GM21381 (cell line): Measurements from ENCODE around the gene SPAG6.
"Not testable (repeated sequence)": the region's sequence is repeated elsewhere in the genome, so short reads cannot be mapped to it uniquely, and the experiment has no call there.

Experiments used
- ATAC-seq: cut with Tn5 transposase; IDR thresholded peaks from one replicate; pipeline ENCODE4 v1.9.1; 2021; ENCODE audit warnings: mild to moderate bottlenecking, moderate library complexity; ENCODE audit not compliant: unreplicated experiment

SPAG6 gene

DNA sequence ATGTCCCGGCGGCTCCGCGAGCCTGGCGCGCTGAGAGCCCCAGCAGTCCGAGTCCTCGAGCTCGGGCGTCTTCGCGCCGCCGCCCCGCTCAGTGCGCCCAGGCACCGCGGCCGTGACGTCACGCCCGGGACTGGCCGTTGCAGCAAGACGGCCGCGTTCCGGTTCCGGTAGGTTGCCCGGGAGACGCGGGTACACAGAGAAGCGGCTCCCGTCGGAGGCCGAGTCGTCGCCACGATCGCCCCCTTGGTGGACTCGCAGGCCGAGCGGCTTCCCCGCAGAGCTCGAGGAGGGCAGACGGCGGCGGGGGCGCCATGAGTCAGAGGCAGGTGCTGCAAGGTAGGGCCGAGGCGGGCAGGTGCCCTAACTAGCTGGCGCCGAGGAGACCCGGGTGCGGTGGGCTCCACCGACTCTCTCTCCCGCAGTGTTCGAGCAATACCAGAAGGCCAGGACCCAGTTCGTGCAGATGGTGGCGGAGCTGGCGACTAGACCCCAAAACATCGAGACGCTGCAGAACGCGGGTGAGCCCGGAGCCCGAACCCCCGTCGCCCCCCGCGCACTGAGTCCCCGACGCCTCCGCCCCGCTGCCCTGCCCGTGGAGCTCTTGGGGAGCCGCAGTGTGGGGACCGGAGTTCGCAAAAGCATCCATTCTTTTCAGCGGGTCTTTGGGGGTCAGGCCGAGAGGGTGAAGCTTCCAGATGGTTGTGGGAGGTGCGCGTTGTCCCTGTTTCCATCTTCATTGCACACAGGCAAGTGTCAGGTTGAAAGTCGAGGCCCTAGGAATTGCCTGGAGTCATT, at the start of gene SPAG6:
TSS of gene SPAG6 (plus strand) at position 196 of the 795 bp plus-strand sequence. CDS start at position 312, 116 bp downstream.
- ATAC-seq, result no peak

DNA sequence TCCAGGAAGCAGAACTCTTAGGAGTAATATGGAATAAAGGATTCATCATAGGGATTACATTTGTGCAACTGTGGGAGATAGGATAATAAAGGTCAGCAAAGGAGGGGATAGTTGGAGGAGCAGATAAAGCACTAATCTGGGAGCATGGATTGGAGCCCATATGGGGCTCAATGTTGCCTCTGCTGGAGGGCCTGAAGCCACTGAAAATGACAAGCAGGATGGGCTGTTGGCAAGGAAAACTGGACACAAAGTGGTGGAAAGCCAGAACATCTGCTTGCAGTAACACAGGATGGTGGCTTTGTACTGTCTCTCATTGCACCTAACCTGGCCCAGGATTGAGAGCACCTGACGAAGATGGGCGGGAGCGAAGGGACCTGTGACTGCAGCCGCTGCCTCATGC, 44.1 kb upstream of the SPAG6 start:
- ATAC-seq, result no peak

DNA sequence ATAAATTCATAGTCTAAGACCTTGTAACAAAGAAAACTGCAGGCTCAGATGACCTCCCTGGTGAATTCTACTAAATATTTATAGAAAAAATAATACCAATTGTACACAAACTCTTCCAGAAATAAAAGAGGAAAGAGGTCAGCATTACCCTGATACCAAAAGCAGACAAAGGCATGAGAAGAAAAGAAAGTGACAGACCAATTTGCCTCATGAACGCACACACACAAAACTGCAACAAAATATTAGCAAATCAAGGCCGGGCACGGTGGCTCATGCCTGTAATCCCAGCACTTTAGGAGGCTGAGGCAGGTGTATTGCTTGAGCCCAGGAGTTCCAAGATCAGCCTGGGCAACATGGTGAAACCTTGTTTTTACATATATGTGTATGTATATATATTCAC, 41.8 kb upstream of the SPAG6 start:
- no peak for ATAC-seq

DNA sequence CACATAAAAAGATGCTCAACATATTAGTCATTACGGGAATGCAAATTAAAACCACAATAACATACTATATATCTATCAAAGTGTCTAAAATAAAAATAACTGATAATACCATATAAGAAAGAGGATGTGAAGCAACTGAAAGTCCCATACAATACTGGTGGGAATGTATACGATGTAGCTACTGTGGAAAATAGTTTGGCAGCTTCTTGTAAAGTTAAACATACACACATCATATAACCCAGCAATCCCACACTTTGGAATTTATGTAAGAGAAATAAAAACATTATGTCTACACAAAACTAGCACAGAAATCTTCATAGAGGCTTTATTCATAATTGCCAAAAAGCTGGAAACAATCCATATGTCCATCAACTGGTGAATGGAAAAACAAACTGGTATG, 39.6 kb upstream of the SPAG6 start:
- no peak for ATAC-seq

DNA sequence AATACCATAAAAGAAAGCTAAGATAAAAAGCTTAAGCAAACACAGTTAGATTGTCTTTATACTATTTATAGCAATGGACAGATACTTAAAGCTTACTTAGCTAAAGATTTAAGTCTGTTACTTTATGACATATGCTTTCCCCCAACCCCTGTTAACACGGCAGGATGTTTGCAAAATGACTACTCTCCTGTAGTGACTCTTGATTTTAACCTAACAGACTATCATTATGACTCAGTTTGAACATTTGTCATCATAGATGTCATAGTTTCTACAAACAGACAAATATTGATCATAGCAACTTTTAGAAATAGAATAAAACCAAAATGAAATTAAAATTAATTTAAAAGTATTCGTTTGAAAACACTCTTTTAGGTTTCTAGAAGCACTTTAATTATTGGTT, 36.9 kb upstream of the SPAG6 start:
- ATAC-seq, result peak; percentile 91

DNA sequence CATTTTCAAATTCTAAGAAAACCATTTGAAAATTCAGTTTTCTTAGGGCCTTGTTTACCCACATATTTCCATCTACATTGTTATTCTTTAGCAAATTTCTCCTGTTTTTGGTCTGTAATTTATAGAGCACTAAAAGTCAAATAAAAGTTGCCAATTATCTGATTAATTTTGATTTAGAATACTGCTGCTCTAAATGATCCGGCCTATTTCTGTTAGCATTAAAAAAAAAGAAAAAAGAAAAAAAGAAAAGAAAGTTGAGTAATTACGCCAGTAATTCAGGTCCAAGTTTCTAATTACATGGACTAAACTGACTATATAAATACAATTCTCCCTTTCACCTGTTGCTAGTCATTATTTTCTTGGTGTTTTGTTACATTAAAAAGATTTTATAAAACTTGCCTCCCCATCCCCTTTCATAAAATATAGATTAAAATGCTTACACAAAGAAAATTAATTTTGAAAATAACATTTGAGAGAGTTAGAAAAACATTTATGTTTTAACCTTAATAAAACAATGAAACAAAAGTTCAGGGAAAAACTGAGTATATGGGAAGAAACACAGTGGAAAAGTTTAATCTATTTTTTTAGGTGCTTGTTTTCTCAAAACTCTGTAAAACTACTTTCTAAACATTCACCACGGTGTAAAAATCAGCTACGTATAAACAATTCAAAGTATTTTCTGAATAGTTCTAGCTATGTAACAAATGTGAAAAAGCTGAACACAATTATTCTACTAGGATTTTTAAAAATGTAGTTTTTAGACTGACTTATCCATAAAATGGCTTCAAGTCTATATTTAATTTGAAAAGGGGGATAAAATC, 35.9 kb upstream of the SPAG6 start:
- no peak for ATAC-seq

DNA sequence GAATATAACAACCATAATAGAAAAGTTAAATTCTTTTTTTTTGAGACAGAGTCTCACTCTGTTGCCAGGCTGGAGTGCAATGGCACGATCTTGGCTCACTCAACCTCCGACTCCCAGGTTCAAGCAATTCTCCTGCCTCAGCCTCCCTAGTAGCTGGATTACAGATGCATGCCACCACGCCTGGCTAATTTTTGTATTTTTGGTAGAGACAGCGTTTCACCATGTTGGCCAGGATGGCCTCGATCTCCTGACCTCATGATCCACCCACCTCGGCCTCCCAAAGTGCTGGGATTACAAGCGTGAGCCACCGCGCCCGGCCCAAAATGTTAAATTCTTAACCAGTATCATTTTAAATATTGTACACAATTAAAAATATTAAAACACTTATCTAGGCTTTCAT, 35.3 kb upstream of the SPAG6 start:
- not testable (repeated sequence) for ATAC-seq

DNA sequence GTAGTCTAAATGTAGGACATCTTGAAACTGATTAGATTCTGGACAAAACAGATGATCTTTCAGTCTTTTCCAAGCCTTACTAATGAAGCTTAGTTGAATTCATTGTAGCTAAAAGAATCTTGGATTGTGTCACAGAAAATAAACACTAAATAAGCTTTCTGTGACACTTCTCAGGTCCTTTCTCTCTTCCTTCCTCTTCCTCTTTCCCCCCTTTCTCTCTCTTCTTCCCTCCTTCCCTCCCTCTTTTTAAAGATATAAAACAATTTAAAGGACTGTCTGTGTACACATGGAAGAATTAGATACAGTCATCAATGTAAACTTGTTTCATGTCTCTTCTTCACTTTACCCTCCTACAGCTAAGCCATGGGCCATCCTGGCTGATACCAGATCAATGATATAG, 34.4 kb upstream of the SPAG6 start:
- ATAC-seq, result no peak

DNA sequence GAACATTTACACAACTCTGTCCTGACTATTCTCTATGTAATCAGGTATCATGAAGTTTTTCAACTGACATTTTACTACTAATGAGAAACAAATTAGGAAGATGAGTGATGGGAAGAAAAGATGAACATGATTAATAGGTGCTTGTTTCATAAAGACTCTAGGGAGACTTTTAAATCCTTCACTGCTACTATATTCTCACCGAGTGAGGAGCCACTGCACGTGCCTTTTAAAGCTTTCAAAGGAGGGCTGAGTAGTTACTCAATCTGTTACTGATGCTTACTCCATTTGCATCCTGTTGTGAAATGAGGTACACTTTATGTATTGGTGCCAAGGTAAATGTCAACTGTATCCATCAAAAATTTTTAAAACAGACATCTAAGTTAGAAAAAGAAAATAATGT, 30.4 kb upstream of the SPAG6 start:
- ATAC-seq, result no peak

DNA sequence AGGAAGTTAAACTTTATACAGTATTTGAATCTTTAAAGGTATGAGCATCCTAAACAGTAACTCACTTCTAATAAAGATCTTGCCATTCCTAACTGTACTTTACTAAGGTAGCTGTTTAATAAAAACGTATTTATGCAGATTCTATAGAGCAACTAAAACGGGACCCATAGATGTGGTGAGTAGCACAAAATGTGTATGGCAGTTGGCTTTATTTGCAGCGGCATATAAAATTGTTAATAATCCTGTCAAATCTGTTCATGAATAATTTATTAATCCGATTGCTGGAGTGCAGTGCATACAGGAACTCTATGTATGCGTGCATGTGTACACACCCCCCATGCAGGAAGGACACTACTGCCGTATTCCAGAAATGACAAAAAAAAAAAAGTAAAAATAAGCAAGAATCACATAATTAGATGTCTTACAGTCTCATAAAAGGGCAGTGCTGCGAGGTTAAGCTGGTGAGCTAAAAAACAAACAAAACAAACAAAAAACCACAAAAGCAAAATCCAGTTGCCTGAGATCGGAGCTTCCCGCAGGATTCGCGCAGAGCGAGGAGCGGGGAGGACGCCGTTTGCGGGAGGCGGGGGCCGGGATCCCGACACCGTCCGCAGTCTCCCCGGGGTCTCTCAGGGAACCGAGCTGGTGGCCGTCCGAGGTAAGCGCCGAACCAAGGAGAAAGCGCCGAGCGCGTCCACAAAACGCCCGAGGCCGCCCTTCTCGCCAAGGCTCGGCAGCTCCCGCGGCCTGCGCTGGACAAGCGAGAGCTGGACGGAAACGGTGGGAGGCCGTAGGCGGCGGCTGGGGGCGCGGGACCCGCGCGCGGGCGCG, 29.6 kb upstream of the SPAG6 start:
- peak; percentile 15 for ATAC-seq

DNA sequence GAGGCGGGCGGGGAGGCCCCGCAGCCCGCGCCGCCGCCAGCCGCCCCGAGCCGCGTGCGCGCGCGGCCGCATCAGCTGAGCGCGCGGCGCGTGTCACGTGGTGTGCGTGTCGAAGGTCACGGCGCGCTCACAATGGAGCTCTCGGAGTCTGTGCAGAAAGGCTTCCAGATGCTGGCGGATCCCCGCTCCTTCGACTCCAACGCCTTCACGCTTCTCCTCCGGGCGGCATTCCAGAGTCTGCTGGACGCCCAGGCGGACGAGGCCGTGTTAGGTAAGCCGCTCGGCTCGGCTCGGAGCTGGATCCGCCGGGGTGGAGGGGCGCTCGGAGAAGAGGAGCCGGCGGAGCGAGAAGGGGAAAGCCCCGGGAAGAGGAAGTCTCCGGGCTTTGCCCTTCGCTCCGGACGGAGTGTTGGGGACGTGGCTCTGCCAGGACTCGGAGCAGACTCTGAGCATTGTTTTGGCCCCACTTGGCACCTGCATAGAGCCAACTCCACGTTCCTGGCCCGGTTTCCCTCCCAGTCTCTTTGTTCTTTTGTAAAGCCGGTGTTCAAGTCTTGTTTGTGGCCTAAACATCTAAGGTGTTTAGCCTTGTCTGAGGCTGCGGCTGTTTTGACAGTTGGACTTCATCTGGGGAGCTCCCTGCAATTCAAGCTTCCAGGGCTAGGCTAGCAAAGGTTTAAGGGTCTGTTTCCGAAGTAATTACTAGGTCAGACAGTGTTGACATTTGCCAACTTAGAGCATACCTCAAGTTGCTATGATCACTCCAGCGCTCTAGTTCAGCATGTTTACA, 28.8 kb upstream of the SPAG6 start, which contains the start of gene COMMD3:
TSS of gene COMMD3 (plus strand) at position 103 of the 790 bp plus-strand sequence. CDS start at position 133, 30 bp downstream.
- peak; percentile 60 for ATAC-seq

DNA sequence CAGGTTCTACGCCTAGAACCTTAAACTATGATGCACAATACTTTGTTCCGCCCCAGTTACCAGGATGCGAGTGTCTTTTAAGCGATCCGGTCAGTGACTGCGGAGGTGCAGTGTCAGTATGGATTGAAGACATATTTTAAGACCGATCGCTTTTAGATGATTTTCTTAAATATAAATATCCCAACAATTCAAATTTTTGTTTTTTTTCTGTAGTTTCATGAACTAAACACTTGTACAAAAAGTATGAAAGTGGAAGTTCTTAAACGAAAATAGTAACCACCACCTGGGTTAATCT, 28.3 kb upstream of the SPAG6 start:
- peak; percentile 15 for ATAC-seq

DNA sequence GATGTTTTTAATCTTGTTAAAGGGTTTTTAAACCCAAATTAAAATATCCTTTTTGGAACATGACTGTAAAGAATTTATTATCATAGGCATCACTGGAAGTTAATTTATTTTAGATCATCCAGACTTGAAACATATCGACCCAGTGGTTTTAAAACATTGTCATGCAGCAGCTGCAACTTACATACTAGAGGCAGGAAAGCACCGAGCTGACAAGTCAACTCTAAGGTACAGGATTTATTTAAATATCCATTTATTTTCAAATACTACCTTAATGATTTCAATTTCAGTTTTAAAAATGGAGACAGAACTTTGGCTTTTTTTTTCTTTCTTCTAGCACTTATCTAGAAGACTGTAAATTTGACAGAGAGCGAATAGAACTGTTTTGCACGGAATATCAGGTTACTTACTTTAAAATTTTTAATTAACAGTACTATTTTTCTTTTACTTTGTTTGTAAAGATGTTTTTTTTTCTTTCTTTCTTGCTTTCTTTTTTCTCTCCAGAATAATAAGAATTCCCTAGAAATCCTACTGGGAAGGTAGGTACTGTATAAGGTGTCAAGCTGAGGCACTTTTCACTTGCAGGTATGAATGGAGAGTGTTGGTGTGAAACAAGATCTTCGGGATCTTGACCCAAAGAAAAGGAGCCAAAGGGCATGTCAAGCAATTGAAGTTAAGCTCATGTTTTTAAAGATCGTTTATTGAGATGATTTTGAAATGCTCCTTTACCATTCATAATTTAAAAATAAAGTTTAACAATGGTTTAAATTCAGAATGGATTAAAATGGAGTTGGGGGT, 27.3 kb upstream of the SPAG6 start:
- ATAC-seq, result no peak

DNA sequence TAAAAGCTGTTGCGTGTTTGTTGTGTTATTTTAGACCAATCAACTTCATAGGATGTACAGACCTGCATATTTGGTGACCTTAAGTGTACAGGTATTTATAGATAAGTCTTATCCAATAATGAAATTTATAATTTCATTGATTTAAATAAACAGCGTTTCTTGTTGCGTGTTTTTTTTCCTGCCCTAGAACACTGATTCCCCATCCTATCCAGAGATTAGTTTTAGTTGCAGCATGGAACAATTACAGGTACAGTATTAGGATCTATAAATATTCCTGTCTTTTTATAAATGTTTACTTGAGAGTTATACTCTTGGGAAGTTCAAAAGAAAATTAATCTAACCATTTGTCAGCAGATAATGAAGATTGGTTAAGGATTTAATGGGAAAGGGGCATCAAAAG, 26.5 kb upstream of the SPAG6 start:
- ATAC-seq, result no peak

DNA sequence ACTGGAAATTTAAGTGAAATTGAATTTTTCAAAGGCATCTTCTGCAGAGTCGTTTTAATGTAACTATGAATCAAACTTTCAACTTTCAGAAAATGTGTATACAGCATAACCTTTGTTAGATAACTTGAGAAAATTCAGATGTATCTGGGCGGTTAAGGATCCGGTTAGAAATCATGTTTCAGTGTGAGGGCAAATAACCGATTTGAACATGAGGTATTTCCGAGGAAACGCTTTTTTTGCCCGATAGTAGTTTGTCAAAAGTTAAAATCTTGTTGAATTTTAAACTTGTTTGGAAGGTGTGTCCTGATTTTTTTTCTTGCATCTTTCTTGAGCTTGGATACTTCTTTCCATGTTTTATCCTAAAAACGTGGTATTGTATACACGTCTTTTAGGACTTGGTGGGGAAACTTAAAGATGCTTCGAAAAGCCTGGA, 25.7 kb upstream of the SPAG6 start:
- no peak for ATAC-seq

DNA sequence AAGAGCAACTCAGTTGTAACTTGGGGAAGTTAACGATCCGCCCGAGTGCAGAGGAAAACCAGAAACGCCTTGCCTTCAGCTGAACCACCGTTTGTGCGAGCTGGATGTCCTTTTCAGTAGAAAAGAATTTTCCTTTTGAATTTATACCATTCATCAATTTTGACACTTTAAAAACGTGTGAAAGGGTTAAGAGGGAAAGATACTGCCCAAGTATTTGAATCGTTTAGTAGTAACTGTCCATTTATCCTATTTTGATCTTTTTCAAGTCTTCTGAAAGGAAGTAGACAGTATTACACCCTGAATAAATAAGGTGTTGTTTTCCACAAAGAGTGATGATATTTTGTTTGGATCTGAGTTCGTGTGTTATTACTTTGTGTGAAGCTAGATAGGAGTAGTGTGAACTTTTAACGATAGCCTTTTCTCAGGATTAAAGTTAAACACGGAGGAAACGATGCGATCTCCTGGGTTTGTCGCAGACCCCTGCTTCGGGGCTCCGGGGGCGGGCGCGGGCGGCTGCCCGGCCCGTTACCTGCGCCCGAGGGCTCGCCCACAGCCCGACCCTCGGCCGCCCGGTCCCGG, 25.2 kb upstream of the SPAG6 start:
- no peak for ATAC-seq

DNA sequence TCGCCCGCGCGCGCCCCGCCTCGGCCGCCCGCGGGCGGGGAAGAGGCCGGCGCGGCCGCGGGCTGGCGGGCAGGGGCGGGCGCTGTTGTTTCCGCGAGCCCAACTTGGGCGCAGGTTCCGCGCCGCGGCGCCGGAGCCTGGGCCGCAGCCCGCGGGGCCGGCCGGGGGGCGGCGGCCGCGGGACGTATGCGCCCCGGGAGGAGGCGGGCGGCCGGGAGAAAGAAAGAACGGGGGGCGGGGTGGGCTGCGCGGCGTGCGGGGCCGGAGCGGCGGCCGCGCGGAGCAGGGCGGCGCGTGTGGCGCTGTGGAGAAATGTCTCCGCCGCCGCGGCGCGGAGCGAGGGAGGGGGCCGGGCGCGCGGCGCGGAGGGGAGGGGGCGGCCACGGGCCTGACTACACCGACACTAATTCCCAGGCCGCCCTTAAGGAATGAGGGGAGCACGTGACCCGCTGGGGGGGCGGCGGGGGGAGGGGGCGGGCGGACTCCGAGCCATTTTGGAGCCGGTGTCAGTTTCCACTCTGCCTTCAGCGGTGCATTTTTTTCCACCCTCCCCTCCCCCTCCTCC, 24.6 kb upstream of the SPAG6 start, which contains the start of gene BMI1:
TSS of gene BMI1 (plus strand) at position 509 of the 565 bp plus-strand sequence. CDS start 5,351 bp downstream, outside the sequence.
- peak; percentile 21 for ATAC-seq

DNA sequence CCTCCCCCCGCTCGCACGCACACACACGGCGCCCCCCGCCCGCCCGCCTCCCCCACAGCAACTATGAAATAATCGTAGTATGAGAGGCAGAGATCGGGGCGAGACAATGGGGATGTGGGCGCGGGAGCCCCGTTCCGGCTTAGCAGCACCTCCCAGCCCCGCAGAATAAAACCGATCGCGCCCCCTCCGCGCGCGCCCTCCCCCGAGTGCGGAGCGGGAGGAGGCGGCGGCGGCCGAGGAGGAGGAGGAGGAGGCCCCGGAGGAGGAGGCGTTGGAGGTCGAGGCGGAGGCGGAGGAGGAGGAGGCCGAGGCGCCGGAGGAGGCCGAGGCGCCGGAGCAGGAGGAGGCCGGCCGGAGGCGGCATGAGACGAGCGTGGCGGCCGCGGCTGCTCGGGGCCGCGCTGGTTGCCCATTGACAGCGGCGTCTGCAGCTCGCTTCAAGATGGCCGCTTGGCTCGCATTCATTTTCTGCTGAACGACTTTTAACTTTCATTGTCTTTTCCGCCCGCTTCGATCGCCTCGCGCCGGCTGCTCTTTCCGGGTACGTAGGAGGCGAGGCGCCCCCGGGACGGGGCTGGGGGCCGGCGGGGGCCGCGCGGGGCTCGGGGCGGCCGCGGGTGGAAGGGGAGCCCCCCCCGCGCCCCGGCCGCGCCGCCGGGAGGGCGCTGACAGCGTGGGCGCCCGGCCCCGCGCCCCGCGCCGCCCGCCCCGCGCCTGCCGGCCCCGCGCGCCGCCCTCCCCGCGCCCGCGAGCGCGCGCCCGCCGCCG, 24.0 kb upstream of the SPAG6 start:
- ATAC-seq, result no peak
